Fibroblast of the aortic adventitia (primary cell): ENCODE measurements around the gene POLR3K. TPM values are rescaled to one million over a fixed set of nuclear protein-coding genes. Genes with fewer than 3 reads are reported as not detected.
A peak's percentile ranks its signal among the peaks of the same experiment; 100 is the strongest.

ENCODE experiments used
- DNase-seq: peaks from one replicate; pipeline ENCODE4 v3.0.0-alpha.2; 2010; ENCODE audit warnings: low read depth
- H3K4me3 ChIP-seq: 2 replicates; pipeline ENCODE4 v1.5.1; 2011; ENCODE audit warnings: low read depth, mild to moderate bottlenecking, control low read depth, low read length, moderate library complexity
- total RNA-seq: library from RNA; depleted of rRNA; stranded (reverse); fragments of >200 nt; gene quantifications from 2 replicates; pipeline ENCODE4 v1.2.3, GENCODE V29; 2012; ENCODE audit warnings: low replicate concordance
- TF ChIP-seq, protein P1 (sequence below): IDR thresholded peaks from 2 replicates; pipeline ENCODE4 v1.5.1; 2011; ENCODE audit warnings: mild to moderate bottlenecking, low read length, control low read depth, inconsistent platforms; ENCODE audit not compliant: insufficient read depth

POLR3K gene
- total RNA-seq, 1 donor: 5.1 TPM

DNA sequence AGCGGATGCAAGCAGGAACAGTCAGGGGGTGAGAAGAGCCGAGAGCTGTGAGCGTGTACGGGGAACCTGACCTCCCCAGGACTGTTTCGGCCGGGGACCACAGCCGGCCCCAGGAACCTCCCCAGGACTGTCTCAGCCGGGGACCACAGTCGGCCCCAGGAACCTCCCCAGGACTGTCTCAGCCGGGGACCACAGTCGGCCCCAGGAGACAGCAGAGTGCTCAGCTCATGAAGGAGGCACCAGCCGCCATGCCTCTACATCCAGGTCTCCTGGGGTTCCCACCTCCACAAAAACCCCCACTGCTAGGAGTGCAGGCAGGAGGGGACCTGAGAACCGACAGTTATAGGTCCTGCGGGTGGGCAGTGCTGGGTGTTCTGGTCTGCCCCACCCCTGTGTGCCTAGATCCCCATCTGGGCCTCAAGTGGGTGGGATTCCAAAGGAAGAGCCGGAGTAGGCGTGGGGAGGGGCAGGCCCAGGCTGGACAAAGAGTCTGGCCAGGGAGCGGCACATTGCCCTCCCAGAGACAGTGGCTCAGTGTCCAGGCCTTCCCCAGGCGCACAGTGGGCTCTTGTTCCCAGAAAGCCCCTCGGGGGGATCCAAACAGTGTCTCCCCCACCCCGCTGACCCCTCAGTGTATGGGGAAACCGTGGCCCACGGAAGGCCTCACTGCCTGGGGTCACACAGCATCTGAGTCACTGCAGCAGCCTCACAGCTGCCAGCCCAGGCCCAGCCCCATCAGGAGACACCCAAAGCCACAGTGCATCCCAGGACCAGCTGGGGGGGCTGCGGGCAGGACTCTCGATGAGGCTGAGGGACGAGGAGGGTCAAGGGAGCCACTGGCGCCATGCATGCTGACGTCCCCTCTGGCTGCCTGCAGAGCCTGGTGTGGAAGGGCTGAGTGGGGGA, 14.7 kb upstream of the POLR3K start:
- peak; percentile 27 for DNase-seq
- H3K4me3 ChIP-seq: no peak overlapping the region
- TF ChIP-seq, protein P1, sequence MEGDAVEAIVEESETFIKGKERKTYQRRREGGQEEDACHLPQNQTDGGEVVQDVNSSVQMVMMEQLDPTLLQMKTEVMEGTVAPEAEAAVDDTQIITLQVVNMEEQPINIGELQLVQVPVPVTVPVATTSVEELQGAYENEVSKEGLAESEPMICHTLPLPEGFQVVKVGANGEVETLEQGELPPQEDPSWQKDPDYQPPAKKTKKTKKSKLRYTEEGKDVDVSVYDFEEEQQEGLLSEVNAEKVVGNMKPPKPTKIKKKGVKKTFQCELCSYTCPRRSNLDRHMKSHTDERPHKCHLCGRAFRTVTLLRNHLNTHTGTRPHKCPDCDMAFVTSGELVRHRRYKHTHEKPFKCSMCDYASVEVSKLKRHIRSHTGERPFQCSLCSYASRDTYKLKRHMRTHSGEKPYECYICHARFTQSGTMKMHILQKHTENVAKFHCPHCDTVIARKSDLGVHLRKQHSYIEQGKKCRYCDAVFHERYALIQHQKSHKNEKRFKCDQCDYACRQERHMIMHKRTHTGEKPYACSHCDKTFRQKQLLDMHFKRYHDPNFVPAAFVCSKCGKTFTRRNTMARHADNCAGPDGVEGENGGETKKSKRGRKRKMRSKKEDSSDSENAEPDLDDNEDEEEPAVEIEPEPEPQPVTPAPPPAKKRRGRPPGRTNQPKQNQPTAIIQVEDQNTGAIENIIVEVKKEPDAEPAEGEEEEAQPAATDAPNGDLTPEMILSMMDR: no peak

DNA sequence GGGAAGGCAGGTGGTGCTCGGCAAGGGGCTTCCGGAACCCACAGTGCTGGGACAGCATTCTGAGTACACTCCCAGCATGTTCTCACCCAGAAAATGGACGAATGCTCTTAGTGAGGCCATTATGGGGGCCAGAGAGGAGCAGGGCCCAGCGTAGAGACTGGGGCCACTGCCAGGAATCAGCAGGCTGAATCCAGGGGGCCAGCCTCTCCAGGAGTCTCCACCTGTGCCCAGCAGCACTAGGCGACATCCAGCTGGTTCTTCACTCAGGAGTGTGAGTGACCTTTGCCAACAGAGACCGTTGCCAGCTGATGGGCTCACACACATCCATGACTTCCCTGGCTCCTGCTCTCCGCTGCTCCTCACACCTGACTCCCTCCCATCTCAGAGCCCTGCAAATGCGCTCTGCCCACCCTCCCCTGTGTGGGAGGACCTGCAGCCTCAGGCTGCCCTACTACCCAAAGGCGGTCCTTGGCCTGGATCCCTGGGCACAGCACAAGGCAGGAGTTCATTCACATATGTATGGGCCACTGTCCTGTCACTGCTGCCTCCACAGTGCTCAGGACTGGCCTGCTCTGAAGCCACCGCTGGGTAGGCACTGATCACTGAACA, 13.9 kb upstream of the POLR3K start:
- no peak overlapping the region for H3K4me3 ChIP-seq
- DNase-seq: no peak
- TF ChIP-seq, protein P1: no peak

DNA sequence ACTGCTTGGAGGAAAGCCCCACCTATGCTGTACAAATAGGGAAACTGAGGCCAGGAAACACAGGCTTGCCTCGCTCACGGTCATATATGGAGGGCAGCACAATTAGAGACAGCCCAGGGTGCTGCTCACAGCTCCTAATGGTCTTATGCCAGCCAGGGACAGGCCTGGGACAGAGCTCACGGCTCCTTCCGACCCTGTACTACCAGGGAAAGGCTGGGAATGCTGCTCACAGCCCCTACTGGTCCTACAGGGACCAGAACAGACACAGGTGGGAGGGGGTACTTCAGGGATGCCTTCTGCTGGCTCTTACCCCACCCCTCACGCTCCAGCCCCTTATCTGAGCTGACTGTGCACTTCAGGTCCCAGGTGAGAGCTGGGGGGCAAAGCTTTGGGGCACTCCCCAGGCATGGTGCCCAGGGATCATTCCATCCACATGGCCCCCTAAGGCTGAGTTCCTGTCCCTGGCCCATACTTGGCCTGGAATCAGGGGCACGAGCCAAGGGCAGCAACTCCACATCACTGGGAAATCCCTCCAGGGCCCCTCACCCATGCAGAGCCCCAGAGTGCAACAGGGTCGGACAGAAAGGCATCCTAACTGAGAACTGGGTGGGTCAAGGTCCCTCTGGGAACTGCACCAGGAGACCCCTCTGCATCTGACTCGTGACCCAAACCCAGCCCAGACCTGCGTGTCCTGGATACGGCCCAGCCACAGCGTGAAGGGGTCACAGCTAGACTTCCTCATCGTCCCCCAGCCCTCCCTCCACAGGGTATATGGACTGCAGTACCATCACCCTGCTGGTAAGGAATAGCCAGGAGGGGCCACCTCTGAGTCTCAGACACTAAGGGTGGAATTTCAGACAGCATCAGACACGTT, 13.1 kb upstream of the POLR3K start:
- no peak overlapping the region for H3K4me3 ChIP-seq
- no peak for DNase-seq
- TF ChIP-seq, protein P1: no peak

DNA sequence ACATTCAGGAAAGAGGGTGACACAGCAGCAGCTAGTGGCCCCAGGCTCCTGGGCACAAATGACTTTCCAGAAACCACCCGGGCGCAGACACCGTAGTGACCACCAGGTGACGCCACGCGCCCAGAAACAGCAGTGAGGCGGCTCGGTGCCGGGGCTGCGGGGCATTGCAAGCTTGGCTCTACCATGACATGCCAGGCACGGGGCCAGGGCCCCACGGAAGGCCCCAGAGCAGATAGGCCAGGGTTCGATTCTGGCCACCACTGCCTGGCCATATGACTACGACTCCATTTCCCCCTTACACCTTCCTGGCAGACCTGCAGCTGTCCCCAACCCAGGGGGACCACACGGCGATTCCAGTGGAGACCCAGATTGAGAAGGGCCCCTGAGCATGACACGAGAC, 12.3 kb upstream of the POLR3K start:
- TF ChIP-seq, protein P1: peak; percentile 96
- DNase-seq: peak; percentile 75

DNA sequence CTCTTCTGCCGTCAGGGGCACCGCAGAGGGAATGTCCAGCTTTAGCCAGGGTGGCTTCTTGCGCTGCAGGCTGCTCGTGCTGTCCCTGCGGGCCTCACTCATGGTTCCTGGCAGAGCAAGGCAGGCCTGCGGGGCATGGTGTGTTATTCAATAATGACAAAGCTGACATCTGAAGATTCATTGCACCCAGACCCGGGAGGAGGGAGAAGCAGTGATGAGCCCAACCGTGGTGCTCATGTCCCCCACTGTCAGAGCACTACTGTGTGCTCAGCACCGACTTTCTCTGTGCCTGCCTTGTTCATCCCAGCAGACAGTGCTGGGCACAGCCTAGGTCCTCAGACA, 11.5 kb upstream of the POLR3K start:
- no peak overlapping the region for H3K4me3 ChIP-seq
- DNase-seq: no peak
- TF ChIP-seq, protein P1: no peak

More for the DNA sequence above, 12.3 kb upstream of the POLR3K start:
- H3K4me3 ChIP-seq: no peak overlapping the region

DNA sequence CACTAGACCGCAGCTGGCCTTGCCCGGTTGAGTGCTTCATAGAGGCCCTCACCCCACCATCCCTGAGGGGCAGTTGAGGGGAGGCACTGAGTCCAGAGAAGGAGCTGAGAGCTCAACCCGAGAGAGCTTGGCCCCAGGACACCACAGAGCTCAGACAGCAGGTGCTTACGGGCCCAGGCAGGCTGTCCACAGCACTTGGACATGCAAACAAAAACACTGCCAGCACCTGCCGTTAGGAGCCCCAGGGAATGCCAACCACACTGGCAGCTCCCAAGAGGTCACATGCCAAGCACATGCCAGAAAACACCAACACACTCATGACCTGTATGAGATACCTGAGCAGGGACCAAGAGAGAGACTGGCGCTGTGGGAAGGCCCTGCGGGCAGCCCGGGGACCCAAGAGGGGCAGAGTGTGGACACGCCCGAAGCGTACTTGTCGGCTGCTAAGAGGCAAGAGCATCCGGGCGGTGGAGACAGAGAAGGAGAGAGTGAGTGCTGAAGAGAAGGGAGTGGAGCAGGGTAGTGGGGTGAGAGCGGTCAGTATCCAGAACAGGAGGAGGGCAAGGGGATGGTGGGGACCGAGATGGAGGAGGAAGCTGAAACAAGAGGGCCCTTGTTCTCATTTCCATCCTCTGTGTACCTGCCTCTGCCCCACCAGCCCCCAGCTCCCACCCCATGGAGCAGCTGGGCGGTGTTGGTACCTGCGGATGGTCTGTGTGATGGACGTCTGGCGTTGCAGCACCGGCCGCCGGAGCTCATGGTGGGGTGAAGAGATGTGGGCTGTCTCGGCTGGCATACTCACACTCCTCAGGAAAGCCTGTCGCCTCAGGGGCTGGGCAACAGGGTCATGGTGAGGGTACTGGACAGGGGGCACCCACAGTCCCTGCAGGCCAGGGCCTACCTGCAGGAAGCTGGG, 10.8 kb upstream of the POLR3K start:
- no peak overlapping the region for H3K4me3 ChIP-seq
- no peak for DNase-seq
- TF ChIP-seq, protein P1: no peak
